H54 (cell line): ENCODE results near the gene COL3A1.

Experiments used
- DNase-seq: peaks from one replicate; pipeline ENCODE4 v3.0.0; 2011; ENCODE audit warnings: low spot score, mixed read lengths; ENCODE audit not compliant: insufficient read length
- FAIRE-seq: peaks from 3 replicates; lab custom pipeline; 2011; peaks lifted over from hg19 to GRCh38; lab: Jason Lieb, UNC
- POLR2A ChIP-seq: IDR thresholded peaks from 2 replicates; pipeline ENCODE4 v1.6.1; 2011; ENCODE audit warnings: low read depth, mild to moderate bottlenecking, low read length

COL3A1 gene

DNA sequence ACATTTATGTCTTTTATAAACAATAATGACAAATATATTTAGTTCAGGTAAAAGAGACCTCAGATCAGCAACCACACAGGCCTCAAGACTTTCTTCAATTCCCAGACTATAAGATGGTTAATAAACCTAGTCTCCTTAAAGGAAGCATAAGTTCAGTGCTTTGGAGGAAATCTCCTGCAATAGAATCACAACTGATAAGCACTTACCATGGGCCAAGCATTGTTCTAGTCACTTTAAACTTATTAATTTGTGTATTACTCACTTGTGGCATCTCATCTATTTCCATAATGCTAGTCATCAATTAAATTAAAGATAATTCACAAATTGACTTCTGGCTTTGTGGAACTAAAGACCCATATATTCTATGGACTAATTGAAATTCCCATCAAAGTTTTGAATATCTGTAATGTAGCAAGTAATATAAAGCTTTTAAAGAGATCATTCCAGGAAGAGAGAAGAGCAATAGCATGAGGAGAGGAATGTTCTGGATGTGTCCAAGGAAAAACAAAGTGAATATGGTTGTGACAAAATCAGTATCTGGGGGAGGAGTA is 42.2 kb downstream of the COL3A1 start:
- TF ChIP-seq POLR2A: no peak
- FAIRE-seq: no peak
- no peak for DNase-seq

GRCh38 chr2:189018631-189019030 is 44.5 kb downstream of the COL3A1 start:
- TF ChIP-seq POLR2A: no peak
- DNase-seq (no peak), FAIRE-seq (no peak)

DNA sequence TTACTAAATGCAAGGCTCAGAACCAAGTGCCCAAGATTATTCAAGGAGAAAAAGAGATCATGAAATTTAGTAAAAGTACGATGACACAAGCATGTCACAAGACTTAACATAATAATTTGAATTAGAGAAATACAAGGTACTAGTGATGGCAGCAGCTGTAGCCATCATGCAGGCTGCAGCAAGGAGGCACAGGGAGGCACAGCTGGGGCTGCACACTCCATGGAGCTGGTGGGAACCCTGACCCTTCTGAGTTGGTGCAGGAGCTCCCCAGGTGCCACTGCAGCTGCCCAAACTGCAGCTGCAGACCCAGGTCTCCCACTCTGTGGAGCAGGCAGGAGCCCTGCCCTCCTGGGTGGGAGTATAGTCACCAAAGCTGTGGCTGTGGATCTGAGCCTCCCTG is 46.0 kb downstream of the COL3A1 start:
- no peak for FAIRE-seq

DNA sequence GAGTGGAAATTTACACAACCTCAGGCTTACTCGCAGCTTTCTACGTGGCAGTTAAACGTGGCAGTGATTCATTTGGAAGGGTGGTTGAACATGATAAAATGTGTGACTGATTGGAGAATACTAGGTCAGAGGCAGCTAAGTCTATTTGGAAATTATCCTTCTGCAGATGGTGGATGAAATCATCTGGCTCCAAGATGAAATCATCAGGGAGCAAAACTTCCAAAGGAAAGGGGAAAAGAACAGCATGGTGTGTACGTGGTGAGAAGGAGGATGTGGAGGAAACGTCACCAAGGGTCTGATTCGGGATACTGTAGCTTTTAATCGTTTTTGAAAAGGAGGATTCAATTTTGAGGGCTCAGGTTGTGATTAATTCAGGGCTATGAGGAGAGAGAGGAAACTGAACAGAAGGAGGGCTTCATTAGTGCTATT is 47.9 kb downstream of the COL3A1 start:
- DNase-seq: no peak
- FAIRE-seq: peak; percentile 60
- no peak for TF ChIP-seq POLR2A

More for the DNA sequence above, 46.0 kb downstream of the COL3A1 start:
- TF ChIP-seq POLR2A: no peak
- DNase-seq: no peak

DNA sequence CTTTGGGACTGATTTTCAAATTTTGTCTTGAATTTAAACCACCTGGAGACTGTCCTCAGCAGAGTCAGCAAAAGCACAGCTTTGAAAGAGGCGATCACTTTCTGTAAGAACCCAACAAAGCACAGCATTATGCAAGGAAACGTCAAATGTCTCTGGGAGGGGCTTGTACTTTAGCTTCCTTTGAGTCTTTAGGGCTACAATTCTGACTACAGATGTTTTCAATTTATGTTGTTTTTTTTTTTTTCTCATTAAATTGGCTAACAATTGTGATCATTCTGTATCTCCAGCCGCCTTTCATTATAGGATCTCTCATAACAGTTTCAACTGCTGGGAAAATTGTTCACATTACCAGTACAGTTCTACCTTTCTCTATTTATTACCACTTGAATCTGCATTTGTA is 48.3 kb downstream of the COL3A1 start:
- FAIRE-seq: no peak

GRCh38 chr2:189024901-189025618 is 50.9 kb downstream of the COL3A1 start:
- no peak for TF ChIP-seq POLR2A
- no peak for DNase-seq
- no peak for FAIRE-seq

More for the DNA sequence above, 48.3 kb downstream of the COL3A1 start:
- no peak for DNase-seq
- TF ChIP-seq POLR2A: no peak

DNA sequence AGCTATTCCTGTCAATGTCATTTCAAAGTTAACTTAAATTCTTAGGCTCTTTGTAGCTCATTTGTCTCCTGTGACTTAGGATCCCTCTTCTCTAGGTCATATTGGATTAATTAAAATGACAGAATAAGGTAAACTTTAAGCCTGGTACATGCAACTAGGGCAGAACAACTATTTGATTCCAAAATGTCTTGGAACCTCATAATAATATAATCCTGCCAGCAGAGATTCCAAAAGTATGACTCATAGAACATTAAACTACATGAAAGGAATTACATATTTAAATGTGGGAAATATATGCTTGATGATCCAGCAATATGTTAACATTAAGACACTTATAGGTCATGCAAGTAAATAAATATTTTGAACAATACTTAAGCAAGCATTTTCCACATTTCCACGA is 63.3 kb downstream of the COL3A1 start:
- FAIRE-seq (no peak), DNase-seq (peak; percentile 3)
- TF ChIP-seq POLR2A: no peak

GRCh38 chr2:189045836-189046235 is 71.7 kb downstream of the COL3A1 start:
- DNase-seq: no peak
- TF ChIP-seq POLR2A: no peak
- FAIRE-seq: no peak

GRCh38 chr2:189046320-189046719 is 72.1 kb downstream of the COL3A1 start:
- no peak for FAIRE-seq
- no peak for DNase-seq
- TF ChIP-seq POLR2A: no peak

- FAIRE-seq (peak; percentile 71), DNase-seq (no peak)
- no peak for TF ChIP-seq POLR2A
These were observed 73.2 kb downstream of the COL3A1 start for GRCh38 chr2:189047171-189047888.

GRCh38 chr2:189048189-189048588 is 74.0 kb downstream of the COL3A1 start:
- TF ChIP-seq POLR2A: no peak
- FAIRE-seq: no peak
- DNase-seq: no peak

- DNase-seq (no peak), FAIRE-seq (no peak)
- no peak for TF ChIP-seq POLR2A
These were observed 75.6 kb downstream of the COL3A1 start for GRCh38 chr2:189049709-189050164.

DNA sequence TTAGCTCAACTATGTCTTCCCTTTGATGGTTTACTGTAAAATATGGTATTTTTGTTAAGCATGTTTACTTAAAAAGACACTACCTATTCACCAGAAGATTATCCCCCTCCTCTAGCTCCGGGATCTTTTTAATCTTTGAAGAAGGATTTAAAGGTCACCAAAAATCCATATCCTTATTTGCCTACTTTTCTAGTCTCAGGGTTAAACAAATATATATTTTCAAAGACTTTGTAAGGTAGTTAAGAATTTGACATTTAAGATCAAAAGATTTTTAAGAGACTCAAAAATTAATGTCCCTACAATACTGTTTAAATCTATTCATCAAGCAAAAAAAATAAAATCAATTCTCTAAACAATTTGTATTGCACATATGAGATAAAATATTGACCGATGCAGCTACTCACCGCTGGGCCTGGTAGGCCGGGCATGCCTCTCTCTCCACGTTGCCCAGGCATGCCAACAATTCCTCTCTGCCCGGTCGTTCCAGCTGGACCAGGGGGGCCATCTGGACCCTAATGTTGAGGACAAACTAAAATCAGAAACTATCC is 76.1 kb downstream of the COL3A1 start:
- FAIRE-seq (no peak), DNase-seq (no peak)
- TF ChIP-seq POLR2A: no peak
